Loucy (cell line): Measurements from ENCODE around the gene ARPIN.

Experiments
- H2AFZ ChIP-seq: fragments of 200-600 bp; sonication (generic); 2 replicates; pipeline ENCODE4 v1.6.0; 2016; ENCODE audit warnings: antibody characterized with exemption, mild to moderate bottlenecking, low read length, moderate library complexity
- H3F3A ChIP-seq: fragments of 200-600 bp; 2 replicates; pipeline ENCODE4 v1.6.0; 2016; ENCODE audit warnings: antibody characterized with exemption, low read depth, mild to moderate bottlenecking
- H3K27me3 ChIP-seq: fragments of 200-600 bp; sonication (generic); 2 replicates; pipeline ENCODE4 v1.6.1; 2014; ENCODE audit warnings: low read length, mild to moderate bottlenecking; ENCODE audit not compliant: insufficient read depth, poor library complexity, severe bottlenecking
- H3K36me3 ChIP-seq: fragments of 200-600 bp; sonication (generic); 2 replicates; pipeline ENCODE4 v1.6.1; 2016; ENCODE audit warnings: low read length; ENCODE audit not compliant: insufficient read depth
- H3K4me1 ChIP-seq: fragments of 200-600 bp; sonication (generic); 2 replicates; pipeline ENCODE4 v1.5.1; 2014; ENCODE audit warnings: low read length, mild to moderate bottlenecking; ENCODE audit not compliant: insufficient read depth, poor library complexity, severe bottlenecking
- H3K4me2 ChIP-seq: fragments of 200-600 bp; sonication (generic); 2 replicates; pipeline ENCODE4 v1.6.0; 2014; ENCODE audit warnings: antibody characterized with exemption, low read length, low read depth, mild to moderate bottlenecking; ENCODE audit not compliant: poor library complexity, severe bottlenecking
- H3K4me3 ChIP-seq: fragments of 200-600 bp; sonication (generic); 2 replicates; pipeline ENCODE4 v1.5.1; 2014; ENCODE audit warnings: low read length, mild to moderate bottlenecking, mixed read lengths; ENCODE audit not compliant: poor library complexity, severe bottlenecking
- H3K79me2 ChIP-seq: fragments of 200-600 bp; sonication (generic); 2 replicates; pipeline ENCODE4 v1.6.1; 2014; ENCODE audit warnings: low read length; ENCODE audit not compliant: insufficient read depth
- H3K9ac ChIP-seq: fragments of 200-600 bp; sonication (generic); 2 replicates; pipeline ENCODE4 v1.6.0; 2014; ENCODE audit warnings: mild to moderate bottlenecking, low read depth, low read length, moderate library complexity; ENCODE audit not compliant: poor library complexity, severe bottlenecking
- H3K9me2 ChIP-seq: fragments of 200-600 bp; sonication (generic); replicated peaks from 2 replicates; pipeline ENCODE4 v1.6.1; 2016; ENCODE audit warnings: low read depth, low read length, mixed read lengths
- H3K9me3 ChIP-seq: fragments of 200-600 bp; sonication (generic); 2 replicates; pipeline ENCODE4 v1.6.1; 2014; ENCODE audit warnings: mild to moderate bottlenecking, antibody characterized with exemption, low read length, low read depth; ENCODE audit not compliant: insufficient read depth
- H4K20me1 ChIP-seq: fragments of 200-600 bp; sonication (generic); 2 replicates; pipeline ENCODE4 v1.6.0; 2014; ENCODE audit warnings: antibody characterized with exemption, low read length, mild to moderate bottlenecking; ENCODE audit not compliant: insufficient read depth, poor library complexity, severe bottlenecking
- EZH2phosphoT487 ChIP-seq: fragments of 200-600 bp; IDR thresholded peaks from 2 replicates; pipeline ENCODE4 v1.6.1; 2018; ENCODE audit warnings: antibody characterized with exemption, mild to moderate bottlenecking, moderate library complexity, borderline replicate concordance
- TF ChIP-seq, protein P1 (sequence below): fragments of 200-600 bp; sonication (generic); conservative IDR thresholded peaks from 2 replicates; pipeline ENCODE4 v1.5.1; 2014; ENCODE audit warnings: mild to moderate bottlenecking, antibody characterized with exemption, low read length

Gene ARPIN

DNA sequence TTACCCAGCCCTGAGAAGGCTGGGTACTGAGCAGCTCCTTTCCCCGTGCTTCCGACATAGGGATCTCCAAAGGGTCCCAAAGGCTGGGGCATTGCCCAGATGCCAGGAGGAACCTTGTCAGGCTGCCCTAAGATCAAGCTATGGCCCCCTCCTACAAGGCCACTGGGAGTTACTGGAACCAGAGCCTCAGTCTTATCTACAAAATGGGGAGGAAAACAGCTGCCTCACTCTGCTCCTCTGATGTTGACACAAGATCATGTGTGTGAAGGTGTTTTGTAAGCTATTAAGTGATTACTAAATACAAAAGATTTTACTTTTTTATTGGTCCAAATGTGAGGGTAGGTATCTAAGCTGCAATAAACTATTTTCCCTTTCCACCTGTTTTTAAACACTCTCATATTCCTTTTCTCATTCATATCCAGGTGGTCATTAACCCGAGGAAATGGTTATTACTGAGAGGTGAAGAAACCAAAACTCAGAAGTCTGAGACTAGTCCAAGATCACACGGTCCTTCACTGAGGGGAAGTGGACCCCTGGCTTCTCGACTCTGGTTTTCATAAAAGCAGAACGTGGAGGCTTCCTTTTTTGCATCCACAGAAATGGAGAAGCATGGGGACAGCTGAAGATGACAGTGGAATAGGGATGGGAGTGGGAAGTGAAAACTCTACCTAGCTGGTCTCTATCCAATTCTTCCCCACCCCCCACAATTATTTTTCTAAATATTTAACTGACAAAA is 1.7 kb downstream of the ARPIN start:
- no peaks in the 10 kb centered on the region for H3K36me3 ChIP-seq
- H3K9ac ChIP-seq, result no peak overlapping the region
- no peaks in the 10 kb centered on the region for H3F3A ChIP-seq
- no peaks in the 10 kb centered on the region for H4K20me1 ChIP-seq
- no peak overlapping the region for H2AFZ ChIP-seq
- no peaks in the 10 kb centered on the region for H3K4me1 ChIP-seq
- H3K9me3 ChIP-seq, result no peaks in the 10 kb centered on the region
- H3K4me2 ChIP-seq, result no peak overlapping the region
- H3K4me3 ChIP-seq, result no peak overlapping the region
- no peak for TF ChIP-seq EZH2phosphoT487
- TF ChIP-seq, protein P1, sequence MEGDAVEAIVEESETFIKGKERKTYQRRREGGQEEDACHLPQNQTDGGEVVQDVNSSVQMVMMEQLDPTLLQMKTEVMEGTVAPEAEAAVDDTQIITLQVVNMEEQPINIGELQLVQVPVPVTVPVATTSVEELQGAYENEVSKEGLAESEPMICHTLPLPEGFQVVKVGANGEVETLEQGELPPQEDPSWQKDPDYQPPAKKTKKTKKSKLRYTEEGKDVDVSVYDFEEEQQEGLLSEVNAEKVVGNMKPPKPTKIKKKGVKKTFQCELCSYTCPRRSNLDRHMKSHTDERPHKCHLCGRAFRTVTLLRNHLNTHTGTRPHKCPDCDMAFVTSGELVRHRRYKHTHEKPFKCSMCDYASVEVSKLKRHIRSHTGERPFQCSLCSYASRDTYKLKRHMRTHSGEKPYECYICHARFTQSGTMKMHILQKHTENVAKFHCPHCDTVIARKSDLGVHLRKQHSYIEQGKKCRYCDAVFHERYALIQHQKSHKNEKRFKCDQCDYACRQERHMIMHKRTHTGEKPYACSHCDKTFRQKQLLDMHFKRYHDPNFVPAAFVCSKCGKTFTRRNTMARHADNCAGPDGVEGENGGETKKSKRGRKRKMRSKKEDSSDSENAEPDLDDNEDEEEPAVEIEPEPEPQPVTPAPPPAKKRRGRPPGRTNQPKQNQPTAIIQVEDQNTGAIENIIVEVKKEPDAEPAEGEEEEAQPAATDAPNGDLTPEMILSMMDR, result no peak
- H3K27me3 ChIP-seq, result no peaks in the 10 kb centered on the region
- no peaks in the 10 kb centered on the region for H3K79me2 ChIP-seq
- H3K9me2 ChIP-seq, result no peaks in the 10 kb centered on the region

DNA sequence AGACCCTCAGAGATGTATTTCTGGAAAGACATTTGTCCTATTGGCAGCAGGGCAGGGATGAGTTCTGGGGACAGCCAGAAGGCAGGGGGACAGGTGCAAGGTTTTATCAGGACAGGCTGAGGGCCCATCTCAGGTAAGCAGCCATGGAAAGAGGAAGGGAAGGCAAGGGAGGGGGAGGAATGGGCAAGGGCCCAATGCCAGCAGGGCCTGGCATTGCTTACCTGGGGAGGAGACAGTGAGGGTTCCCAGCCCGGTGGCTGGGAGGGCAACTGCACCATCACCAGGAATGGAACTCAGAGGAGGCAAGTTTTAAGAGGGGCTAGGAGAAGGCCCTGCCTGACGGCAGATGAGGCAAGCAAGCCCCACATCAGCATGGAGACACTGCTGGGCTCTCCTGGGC is 3.1 kb downstream of the ARPIN start:
- no peak overlapping the region for H3K4me2 ChIP-seq
- H3K9me3 ChIP-seq, result no peaks in the 10 kb centered on the region
- TF ChIP-seq EZH2phosphoT487, result no peak
- TF ChIP-seq, protein P1, result no peak
- H3K4me3 ChIP-seq, result no peak overlapping the region
- H3K4me1 ChIP-seq, result no peaks in the 10 kb centered on the region
- H3K79me2 ChIP-seq, result no peaks in the 10 kb centered on the region
- no peak overlapping the region for H2AFZ ChIP-seq
- no peaks in the 10 kb centered on the region for H3K9me2 ChIP-seq
- H3K36me3 ChIP-seq, result no peaks in the 10 kb centered on the region
- no peaks in the 10 kb centered on the region for H3K27me3 ChIP-seq
- no peaks in the 10 kb centered on the region for H3F3A ChIP-seq
- H4K20me1 ChIP-seq, result no peaks in the 10 kb centered on the region
- H3K9ac ChIP-seq, result no peak overlapping the region

DNA sequence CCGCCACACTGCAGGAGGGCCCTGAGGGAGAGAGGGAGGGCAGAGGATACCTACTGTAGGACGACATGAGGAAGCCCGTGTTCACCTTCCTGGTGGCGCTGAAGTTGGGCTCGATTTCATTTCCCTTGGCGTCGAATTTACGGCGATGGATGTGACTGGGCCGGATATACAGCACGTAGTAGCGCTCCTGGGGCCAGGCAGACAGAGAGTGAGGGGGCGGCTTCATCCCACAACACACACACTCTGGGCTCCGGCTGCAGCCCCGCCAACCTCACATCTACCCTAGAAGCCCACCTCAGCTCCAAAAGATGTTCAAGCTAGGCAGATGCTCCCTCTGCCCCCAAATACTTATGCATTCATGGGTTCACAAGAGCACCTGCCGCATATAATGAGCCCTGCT is 4.5 kb downstream of the ARPIN start:
- Histone ChIP-seq H3K27me3 (no peaks in the 10 kb centered on the region), H3K4me2 (no peak overlapping the region), H3K79me2 (no peaks in the 10 kb centered on the region), H3K9me2 (no peaks in the 10 kb centered on the region), H3K9me3 (no peaks in the 10 kb centered on the region), H4K20me1 (no peaks in the 10 kb centered on the region), H3K9ac (no peak overlapping the region), H3K36me3 (no peaks in the 10 kb centered on the region), H3F3A (no peaks in the 10 kb centered on the region), H3K4me3 (no peak overlapping the region), H2AFZ (no peak overlapping the region), H3K4me1 (no peaks in the 10 kb centered on the region)
- TF ChIP-seq, protein P1, result no peak
- no peak for TF ChIP-seq EZH2phosphoT487
